ENCODE measurements around the gene ABCC12.

- no peak for TF ChIP-seq CTCF (conservative IDR thresholded peaks at IDR 0.05 in 1 of 2, IDR thresholded peaks at IDR 0.05 in 1 of 2; ENCODE audit: low read depth in 1 of 2, low read length in 2 of 2)
- no peak for TF ChIP-seq EZH2 (IDR thresholded peaks at IDR 0.05; ENCODE audit: low read length, missing control alignments)
Measured at GRCh38 chr16:48132696-48133095, 23.1 kb downstream of the ABCC12 start.
